Lower leg skin (tissue), 4 donors: ENCODE results near the gene NEDD4L. TPM values are rescaled to one million over a fixed set of nuclear protein-coding genes. Genes with fewer than 3 reads are reported as not detected.
"Not testable (repeated sequence)": the region's sequence is repeated elsewhere in the genome, so short reads cannot be mapped to it uniquely, and the experiment has no call there.

Experiments used
- DNase-seq, 2 donors: peaks; one replicate each; pipeline ENCODE4 v3.0.0-alpha.2; 2019; ENCODE audit warnings: low spot score in 2 of 2
- H3K4me3 ChIP-seq: fragments of 200-600 bp; sonication (generic); 2 replicates; pipeline ENCODE4 v1.5.1; 2017; ENCODE audit warnings: mild to moderate bottlenecking, low read depth; ENCODE audit not compliant: poor library complexity, severe bottlenecking
- POLR2A ChIP-seq, 2 donors: fragments of 450-650 bp; IDR thresholded peaks; one replicate each; pipeline ENCODE4 v1.6.1; 2016 to 2017; ENCODE audit warnings: antibody characterized with exemption in 2 of 2, mild to moderate bottlenecking in 1 of 2, moderate library complexity in 1 of 2
- WGBS, 2 donors: methylation state at CpG; one replicate each; pipeline ENCODE4 v1.1.5; 2018; 5-methylcytosine and 5-hydroxymethylcytosine counted together
- intact Hi-C: fragments of 100-400 bp; cut with DNase I; formaldehyde crosslinking; loops from one replicate; pipeline ENCODE4 v1.15.0; 2023; ENCODE audit warnings: low total_unique reads
- total RNA-seq, 4 donors: library from RNA; depleted of rRNA; stranded (reverse); fragments of >200 nt; gene quantifications; one replicate each; pipeline ENCODE4 v1.1.0, GENCODE V29; 2016
- TF ChIP-seq, protein P1 (sequence below), 3 donors: fragments of 450-650 bp; IDR thresholded peaks; one replicate each; pipeline ENCODE4 v1.5.1; 2016; ENCODE audit warnings: antibody characterized with exemption in 3 of 3, mild to moderate bottlenecking in 3 of 3, moderate library complexity in 2 of 3

NEDD4L gene
- total RNA-seq, 4 donors from 2014 or later = 22.9 to 127 (median 35.0) TPM

DNA sequence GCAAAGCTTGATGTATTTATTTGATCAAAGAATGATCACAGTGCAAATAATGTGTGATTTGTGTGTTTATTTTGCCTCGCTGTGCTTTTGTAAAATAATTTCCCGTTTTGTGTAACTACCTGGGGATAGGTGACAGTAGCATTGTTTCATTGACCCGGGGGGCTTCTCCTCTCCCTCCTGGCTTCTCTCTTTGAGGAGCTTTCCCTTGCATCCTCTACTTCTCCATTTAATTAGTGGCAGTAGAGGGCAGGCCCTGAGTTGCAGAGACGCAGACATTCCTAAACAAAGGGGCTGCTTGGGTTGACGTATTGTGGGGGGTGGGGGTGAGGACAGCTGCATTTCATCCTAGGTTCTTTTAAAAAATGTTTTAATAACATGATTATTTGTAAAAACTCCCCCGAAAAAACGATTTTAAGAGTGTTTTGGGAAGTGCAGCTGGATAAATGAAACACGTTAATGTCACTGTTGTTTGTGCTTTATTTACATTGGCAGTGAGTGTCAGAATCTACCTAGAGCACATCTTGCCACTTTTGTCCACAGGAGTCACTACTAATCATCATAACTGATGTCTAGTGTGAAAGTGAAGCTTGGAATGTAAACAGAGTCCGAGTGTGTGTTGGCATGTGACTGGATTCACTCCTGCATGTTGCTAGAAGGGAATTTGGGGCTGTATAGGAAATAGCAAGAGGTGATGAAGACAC lies 2.2 kb downstream of the NEDD4L start:
- no peak overlapping the region for H3K4me3 ChIP-seq
- TF ChIP-seq, protein P1, sequence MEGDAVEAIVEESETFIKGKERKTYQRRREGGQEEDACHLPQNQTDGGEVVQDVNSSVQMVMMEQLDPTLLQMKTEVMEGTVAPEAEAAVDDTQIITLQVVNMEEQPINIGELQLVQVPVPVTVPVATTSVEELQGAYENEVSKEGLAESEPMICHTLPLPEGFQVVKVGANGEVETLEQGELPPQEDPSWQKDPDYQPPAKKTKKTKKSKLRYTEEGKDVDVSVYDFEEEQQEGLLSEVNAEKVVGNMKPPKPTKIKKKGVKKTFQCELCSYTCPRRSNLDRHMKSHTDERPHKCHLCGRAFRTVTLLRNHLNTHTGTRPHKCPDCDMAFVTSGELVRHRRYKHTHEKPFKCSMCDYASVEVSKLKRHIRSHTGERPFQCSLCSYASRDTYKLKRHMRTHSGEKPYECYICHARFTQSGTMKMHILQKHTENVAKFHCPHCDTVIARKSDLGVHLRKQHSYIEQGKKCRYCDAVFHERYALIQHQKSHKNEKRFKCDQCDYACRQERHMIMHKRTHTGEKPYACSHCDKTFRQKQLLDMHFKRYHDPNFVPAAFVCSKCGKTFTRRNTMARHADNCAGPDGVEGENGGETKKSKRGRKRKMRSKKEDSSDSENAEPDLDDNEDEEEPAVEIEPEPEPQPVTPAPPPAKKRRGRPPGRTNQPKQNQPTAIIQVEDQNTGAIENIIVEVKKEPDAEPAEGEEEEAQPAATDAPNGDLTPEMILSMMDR (IDR thresholded peaks at IDR 0.05) = no peak
- no peak for TF ChIP-seq POLR2A (IDR thresholded peaks at IDR 0.05)
- no peak for DNase-seq
- 52 to 53% methylated on average over 9 of the region's 9 CpGs for WGBS, 2 donors
- intact Hi-C loops = loop anchor here (10.0 kb wide), 1 partner anchor 279 kb away; no protein-coding TSS in a partner anchor

DNA sequence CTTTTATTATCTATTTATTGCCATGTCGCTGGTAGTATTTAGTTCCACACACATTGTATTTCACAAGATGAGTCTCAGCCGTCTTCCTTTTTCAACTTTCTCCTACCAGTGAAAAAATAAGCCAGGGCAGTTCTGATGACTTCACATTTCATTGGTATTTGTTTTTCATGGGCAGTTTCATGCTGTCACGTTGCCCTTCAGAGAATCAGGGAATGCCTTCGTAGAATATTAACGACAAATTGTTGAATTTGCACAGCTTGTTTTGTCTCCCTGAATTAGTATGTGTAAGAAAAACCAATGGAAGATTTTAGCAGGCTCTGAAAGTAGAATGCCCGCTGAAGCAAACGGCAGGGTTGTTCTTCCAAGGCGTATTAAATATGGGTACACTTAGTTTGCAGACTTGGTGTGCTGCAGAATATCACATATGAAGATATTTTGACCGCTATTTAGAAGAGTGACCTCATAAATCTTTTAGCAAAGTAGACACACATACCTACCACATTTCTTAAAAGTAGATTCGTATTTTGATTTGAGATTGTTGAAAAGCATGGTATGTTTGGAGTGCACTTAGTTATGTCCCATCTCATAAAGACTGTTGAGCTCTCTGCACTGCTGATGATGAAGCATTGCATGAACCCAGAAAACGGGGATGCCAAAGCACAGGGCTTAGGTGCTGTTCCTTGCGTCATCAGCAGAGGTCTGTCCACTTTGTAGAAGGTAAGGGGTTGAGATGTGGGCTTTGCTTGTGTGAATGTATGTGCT lies 2.9 kb downstream of the NEDD4L start:
- intact Hi-C loops = loop anchor here (10.0 kb wide), 1 partner anchor 278 kb away; no protein-coding TSS in a partner anchor
- no peak overlapping the region for H3K4me3 ChIP-seq
- DNase-seq = no peak

DNA sequence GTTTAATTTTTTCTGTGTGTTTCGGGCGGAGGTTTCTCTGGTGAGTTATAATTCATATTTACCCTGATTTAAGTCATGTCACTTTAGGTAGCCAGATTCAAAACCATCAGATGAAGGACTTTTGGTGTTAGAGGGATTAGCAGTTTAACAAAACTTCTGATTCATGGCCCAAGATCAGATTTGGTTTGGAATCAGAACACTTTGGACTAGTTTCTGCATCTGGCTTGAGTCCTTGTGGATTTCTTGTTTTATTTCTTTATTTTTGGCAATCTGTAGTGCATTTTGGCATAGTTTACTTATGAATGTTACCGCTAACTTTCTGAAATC lies 3.5 kb downstream of the NEDD4L start:
- no peak overlapping the region for H3K4me3 ChIP-seq
- WGBS, 2 donors = 78 to 85% methylated on average over 3 of the region's 3 CpGs
- no peak for DNase-seq
- TF ChIP-seq POLR2A (IDR thresholded peaks at IDR 0.05) = no peak
- TF ChIP-seq, protein P1 (IDR thresholded peaks at IDR 0.05) = no peak
- intact Hi-C loops = loop anchor here (10.0 kb wide), 1 partner anchor 277 kb away; no protein-coding TSS in a partner anchor

More for the DNA sequence above, 2.9 kb downstream of the NEDD4L start:
- TF ChIP-seq, protein P1 (IDR thresholded peaks at IDR 0.05) = no peak
- no peak for TF ChIP-seq POLR2A (IDR thresholded peaks at IDR 0.05)
- 85 to 86% methylated on average over 12 of the region's 12 CpGs for WGBS, 2 donors

GRCh38 chr18:58048081-58048642 lies 4.1 kb downstream of the NEDD4L start:
- intact Hi-C loops = loop anchor here (10.0 kb wide), 1 partner anchor 277 kb away; no protein-coding TSS in a partner anchor
- H3K4me3 ChIP-seq = no peak overlapping the region
- 90 to 96% methylated on average over 5 of the region's 5 CpGs for WGBS, 2 donors
- DNase-seq = no peak
- no peak for TF ChIP-seq POLR2A (IDR thresholded peaks at IDR 0.05)
- TF ChIP-seq, protein P1 (IDR thresholded peaks at IDR 0.05) = no peak

DNA sequence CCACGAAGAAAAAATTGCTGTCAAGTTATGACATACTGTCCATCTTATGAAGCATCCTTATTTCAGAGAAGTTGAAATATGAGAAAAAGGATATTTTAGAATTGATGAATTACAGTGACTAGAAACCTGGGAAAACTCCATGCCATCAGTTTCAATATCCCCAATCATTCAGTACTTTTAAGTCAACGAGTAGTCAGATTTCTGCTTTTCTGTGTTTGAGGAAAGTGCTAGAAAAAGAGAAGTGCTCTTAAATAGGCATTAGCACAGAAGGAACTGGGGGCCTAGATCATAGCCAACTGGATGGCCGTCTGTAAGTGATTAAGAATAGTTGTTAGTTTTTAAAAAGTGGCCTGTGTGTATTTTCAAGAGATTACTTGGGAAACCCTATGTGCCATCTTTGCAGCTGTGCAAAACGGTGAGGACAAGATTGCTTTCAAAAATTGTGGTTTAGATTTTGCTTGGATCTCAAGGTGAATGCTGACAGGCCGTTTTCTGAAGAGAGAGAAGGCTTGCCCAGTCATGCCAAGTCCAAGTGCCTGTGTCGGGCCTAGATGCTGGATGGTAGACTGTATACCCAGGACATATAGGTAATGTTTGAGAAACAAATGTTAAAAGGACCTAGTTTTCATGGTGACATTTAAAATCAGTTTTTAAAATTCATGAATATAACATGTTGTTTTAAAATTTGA lies 5.1 kb downstream of the NEDD4L start:
- intact Hi-C loops = loop anchor here (10.0 kb wide), 1 partner anchor 276 kb away; no protein-coding TSS in a partner anchor
- H3K4me3 ChIP-seq = no peak overlapping the region
- 64 to 69% methylated on average over 6 of the region's 6 CpGs for WGBS, 2 donors
- DNase-seq = no peak
- TF ChIP-seq POLR2A (IDR thresholded peaks at IDR 0.05) = no peak
- TF ChIP-seq, protein P1 (IDR thresholded peaks at IDR 0.05) = no peak

DNA sequence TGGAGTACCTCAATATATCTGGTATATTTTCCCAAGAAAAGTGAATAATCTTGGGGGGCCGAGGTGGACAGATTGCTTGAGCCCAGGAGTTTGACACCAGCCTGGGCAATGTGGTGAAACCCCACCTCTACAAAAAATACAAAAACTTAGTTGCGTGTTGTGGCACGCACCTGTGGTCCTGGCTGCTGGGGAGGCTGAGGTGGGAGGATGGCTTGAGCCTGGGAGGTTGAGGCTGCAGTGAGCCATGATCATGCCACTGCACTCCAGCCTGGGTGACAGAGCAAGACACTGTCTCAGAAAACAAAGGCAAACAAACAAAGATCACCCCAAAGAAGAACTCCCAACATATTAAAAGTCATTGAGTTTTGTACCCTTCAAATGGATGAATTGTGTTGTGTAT lies 6.9 kb downstream of the NEDD4L start:
- intact Hi-C loops, H3K4me3 ChIP-seq: not testable (repeated sequence)
- 98 to 100% methylated on average over 3 of the region's 3 CpGs for WGBS, 2 donors

More for the DNA sequence above, 6.9 kb downstream of the NEDD4L start:
- DNase-seq = not testable (repeated sequence)
